22Rv1 (cell line): Measurements from ENCODE around the gene HNRNPCL4.
"Not testable (repeated sequence)": the region's sequence is repeated elsewhere in the genome, so short reads cannot be mapped to it uniquely, and the experiment has no call there.

ENCODE experiments used
- ZFX ChIP-seq: fragments of 450-650 bp; IDR thresholded peaks from 2 replicates; pipeline ENCODE4 v1.6.1; 2017; ENCODE audit warnings: antibody characterized with exemption, borderline replicate concordance
- TF ChIP-seq, protein P1 (sequence below): fragments of 450-650 bp; IDR thresholded peaks from 2 replicates; pipeline ENCODE4 v1.5.1; 2017; ENCODE audit warnings: mild to moderate bottlenecking

DNA sequence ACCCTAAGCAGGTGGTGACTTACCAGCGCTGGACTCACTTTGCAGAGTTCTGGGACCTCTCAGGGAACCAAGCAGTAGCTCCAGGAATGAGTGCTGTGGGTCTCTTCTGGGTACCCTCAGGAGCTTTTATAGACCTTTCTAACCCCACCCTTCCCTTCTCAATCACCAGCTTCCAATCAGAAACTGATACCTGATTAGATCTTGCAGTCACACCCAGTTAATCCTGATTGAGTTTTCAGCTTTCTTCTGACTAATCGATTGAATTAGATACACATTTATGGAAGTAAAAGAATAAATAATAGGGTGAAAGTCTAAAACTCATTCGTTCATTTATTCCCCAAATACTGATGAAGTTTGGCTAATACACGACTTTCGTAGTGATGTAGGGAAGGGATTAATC is 35.9 kb upstream of the HNRNPCL4 start, which contains the start of gene PRAMEF13:
- TF ChIP-seq, protein P1, sequence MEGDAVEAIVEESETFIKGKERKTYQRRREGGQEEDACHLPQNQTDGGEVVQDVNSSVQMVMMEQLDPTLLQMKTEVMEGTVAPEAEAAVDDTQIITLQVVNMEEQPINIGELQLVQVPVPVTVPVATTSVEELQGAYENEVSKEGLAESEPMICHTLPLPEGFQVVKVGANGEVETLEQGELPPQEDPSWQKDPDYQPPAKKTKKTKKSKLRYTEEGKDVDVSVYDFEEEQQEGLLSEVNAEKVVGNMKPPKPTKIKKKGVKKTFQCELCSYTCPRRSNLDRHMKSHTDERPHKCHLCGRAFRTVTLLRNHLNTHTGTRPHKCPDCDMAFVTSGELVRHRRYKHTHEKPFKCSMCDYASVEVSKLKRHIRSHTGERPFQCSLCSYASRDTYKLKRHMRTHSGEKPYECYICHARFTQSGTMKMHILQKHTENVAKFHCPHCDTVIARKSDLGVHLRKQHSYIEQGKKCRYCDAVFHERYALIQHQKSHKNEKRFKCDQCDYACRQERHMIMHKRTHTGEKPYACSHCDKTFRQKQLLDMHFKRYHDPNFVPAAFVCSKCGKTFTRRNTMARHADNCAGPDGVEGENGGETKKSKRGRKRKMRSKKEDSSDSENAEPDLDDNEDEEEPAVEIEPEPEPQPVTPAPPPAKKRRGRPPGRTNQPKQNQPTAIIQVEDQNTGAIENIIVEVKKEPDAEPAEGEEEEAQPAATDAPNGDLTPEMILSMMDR, result not testable (repeated sequence)
- TF ChIP-seq ZFX, result not testable (repeated sequence)
